Amygdala (tissue), 56 donors: ENCODE data around the gene FUT8.
"Not testable (repeated sequence)": the region's sequence is repeated elsewhere in the genome, so short reads cannot be mapped to it uniquely, and the experiment has no call there.

Experiments used
- DNase-seq, 56 donors: peaks; one replicate each; lab custom pipeline; 2025; lab: John Stamatoyannopoulos, UW

FUT8 gene

GRCh38 chr14:65600742-65601141 is 188.2 kb downstream of the FUT8 start:
- DNase-seq = no peak

GRCh38 chr14:65604535-65604934 is 192.0 kb downstream of the FUT8 start:
- DNase-seq = no peak

- no peak for DNase-seq
These were observed 192.4 kb downstream of the FUT8 start for GRCh38 chr14:65604936-65605335.

GRCh38 chr14:65606460-65606859 is 193.9 kb downstream of the FUT8 start:
- DNase-seq = no peak

GRCh38 chr14:65613131-65613650 is 200.7 kb downstream of the FUT8 start:
- no peak for DNase-seq

GRCh38 chr14:65618996-65619395 is 206.5 kb downstream of the FUT8 start:
- DNase-seq = no peak

GRCh38 chr14:65620195-65620594 is 207.7 kb downstream of the FUT8 start:
- DNase-seq = no peak

GRCh38 chr14:65622703-65623102 is 210.2 kb downstream of the FUT8 start:
- no peak for DNase-seq

GRCh38 chr14:65623759-65624158 is 211.2 kb downstream of the FUT8 start:
- no peak for DNase-seq

GRCh38 chr14:65627315-65627714 is 214.8 kb downstream of the FUT8 start:
- DNase-seq = no peak

GRCh38 chr14:65628664-65629063 is 216.1 kb downstream of the FUT8 start:
- DNase-seq = no peak

GRCh38 chr14:65631040-65631439 is 218.5 kb downstream of the FUT8 start:
- no peak for DNase-seq

- no peak for DNase-seq
These were observed 220.0 kb downstream of the FUT8 start for GRCh38 chr14:65632487-65632886.

GRCh38 chr14:65633666-65634065 is 221.1 kb downstream of the FUT8 start:
- not testable (repeated sequence) for DNase-seq

- no peak for DNase-seq
These were observed 225.2 kb downstream of the FUT8 start for GRCh38 chr14:65637780-65638179.

- no peak for DNase-seq
These were observed 226.7 kb downstream of the FUT8 start for GRCh38 chr14:65639216-65639615.

- peak in 1 of 56 donors; percentile 1 for DNase-seq
These were observed 238.3 kb downstream of the FUT8 start for GRCh38 chr14:65650826-65651225.

GRCh38 chr14:65656554-65656953 is 244.0 kb downstream of the FUT8 start:
- no peak for DNase-seq

GRCh38 chr14:65658202-65658601 is 245.7 kb downstream of the FUT8 start:
- no peak for DNase-seq

- no peak for DNase-seq
These were observed 249.3 kb downstream of the FUT8 start for GRCh38 chr14:65661865-65662264.

- no peak for DNase-seq
These were observed 251.9 kb downstream of the FUT8 start for GRCh38 chr14:65664436-65664835.

- no peak for DNase-seq
These were observed 264.0 kb downstream of the FUT8 start for GRCh38 chr14:65676361-65677014.

GRCh38 chr14:65685572-65685971 is 273.0 kb downstream of the FUT8 start:
- no peak for DNase-seq
